Measurements from ENCODE around the gene SPEM3. TPM values are rescaled to one million over a fixed set of nuclear protein-coding genes. Genes with fewer than 3 reads are reported as not detected.

SPEM3 gene
- total and polyA plus RNA-seq, 2 of the 13 experiments (the other 11 are each of a cell fraction or from before 2014, with no cell fraction given), result not detected

DNA sequence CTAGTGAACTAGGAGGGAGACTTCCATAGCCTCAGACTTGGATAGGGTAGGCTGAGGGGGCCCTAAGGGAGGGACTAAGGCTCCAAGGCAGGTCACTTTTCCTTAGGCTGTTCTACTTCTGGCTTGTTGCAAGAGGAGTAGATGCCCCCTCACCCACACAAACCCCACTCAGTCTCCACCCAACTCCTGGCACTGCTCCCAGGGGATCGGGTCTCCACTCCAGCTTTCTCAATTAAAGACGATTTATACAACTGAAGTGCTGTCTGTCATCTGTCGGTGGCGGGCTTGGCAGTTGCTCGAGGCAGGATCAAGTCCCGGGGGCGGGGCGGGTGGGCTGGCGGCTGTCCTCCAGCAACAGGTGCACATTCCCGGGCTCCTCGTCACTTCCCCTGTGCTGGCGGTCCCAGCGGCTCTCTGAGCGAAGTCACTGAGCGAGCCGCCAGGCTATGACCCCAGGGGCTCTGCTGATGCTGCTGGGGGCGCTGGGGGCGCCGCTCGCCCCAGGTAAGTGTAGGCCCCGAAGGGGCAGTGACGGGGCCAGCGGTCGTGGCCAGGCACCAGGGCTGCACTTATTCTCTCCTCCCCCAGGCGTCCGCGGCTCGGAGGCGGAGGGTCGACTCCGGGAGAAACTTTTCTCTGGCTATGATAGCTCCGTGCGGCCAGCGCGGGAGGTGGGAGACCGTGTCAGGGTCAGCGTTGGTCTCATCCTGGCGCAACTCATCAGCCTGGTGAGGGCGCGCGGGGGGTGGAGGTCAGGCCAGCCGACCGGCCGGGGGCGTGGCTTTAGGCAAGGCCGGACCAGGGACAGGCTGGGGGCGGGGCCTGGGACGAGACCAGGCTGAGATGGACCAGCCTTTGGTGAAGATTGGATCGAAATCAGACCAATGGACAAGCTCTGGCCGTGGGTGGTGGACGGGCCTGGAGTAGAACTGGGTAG lies 16.3 kb downstream of the SPEM3 start, which contains the start of gene CHRNB1 (continued):
- TF ChIP-seq HHEX (CRISPR knock-in tag; IDR thresholded peaks at IDR 0.05), result no peak
- no peak for TF ChIP-seq ZNF616 (CRISPR knock-in tag; IDR thresholded peaks at IDR 0.05; ENCODE audit: low read depth)
- TF ChIP-seq ZFP62 (CRISPR knock-in tag; IDR thresholded peaks at IDR 0.05), result no peak
- peak; percentile 78 for TF ChIP-seq KDM2A (CRISPR knock-in tag; IDR thresholded peaks at IDR 0.05; ENCODE audit: borderline replicate concordance, low read depth)
- no peak for TF ChIP-seq MAFF (IDR thresholded peaks at IDR 0.05; ENCODE audit: low read depth, low read length)
- TF ChIP-seq HOXD1 (CRISPR knock-in tag; IDR thresholded peaks at IDR 0.05), result no peak
- peak; percentile 43; the same call in 1 of the 2 replicates for TF ChIP-seq SP5 (CRISPR knock-in tag; IDR thresholded peaks at IDR 0.05; ENCODE audit: borderline replicate concordance, low read depth)
- no peak for TF ChIP-seq YEATS4 (CRISPR knock-in tag; IDR thresholded peaks at IDR 0.05; ENCODE audit: borderline replicate concordance)
- TF ChIP-seq, protein P1, sequence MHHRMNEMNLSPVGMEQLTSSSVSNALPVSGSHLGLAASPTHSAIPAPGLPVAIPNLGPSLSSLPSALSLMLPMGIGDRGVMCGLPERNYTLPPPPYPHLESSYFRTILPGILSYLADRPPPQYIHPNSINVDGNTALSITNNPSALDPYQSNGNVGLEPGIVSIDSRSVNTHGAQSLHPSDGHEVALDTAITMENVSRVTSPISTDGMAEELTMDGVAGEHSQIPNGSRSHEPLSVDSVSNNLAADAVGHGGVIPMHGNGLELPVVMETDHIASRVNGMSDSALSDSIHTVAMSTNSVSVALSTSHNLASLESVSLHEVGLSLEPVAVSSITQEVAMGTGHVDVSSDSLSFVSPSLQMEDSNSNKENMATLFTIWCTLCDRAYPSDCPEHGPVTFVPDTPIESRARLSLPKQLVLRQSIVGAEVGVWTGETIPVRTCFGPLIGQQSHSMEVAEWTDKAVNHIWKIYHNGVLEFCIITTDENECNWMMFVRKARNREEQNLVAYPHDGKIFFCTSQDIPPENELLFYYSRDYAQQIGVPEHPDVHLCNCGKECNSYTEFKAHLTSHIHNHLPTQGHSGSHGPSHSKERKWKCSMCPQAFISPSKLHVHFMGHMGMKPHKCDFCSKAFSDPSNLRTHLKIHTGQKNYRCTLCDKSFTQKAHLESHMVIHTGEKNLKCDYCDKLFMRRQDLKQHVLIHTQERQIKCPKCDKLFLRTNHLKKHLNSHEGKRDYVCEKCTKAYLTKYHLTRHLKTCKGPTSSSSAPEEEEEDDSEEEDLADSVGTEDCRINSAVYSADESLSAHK (CRISPR knock-in tag; IDR thresholded peaks at IDR 0.05; ENCODE audit: borderline replicate concordance), result no peak
- TF ChIP-seq CREBL2 (CRISPR knock-in tag; IDR thresholded peaks at IDR 0.05; ENCODE audit: borderline replicate concordance), result no peak
- no peak for TF ChIP-seq ZNF569 (CRISPR knock-in tag; IDR thresholded peaks at IDR 0.05; ENCODE audit: borderline replicate concordance)
- no peak for TF ChIP-seq ZBTB8A (CRISPR knock-in tag; IDR thresholded peaks at IDR 0.05; ENCODE audit: borderline replicate concordance, low read depth)
- TF ChIP-seq SMYD3 (CRISPR knock-in tag; IDR thresholded peaks at IDR 0.05), result no peak
- no peak for TF ChIP-seq ZNF234 (CRISPR knock-in tag; conservative IDR thresholded peaks at IDR 0.05)
- no peak for TF ChIP-seq TARDBP (CRISPR knock-in tag; IDR thresholded peaks at IDR 0.05)
- TF ChIP-seq ZNF17 (CRISPR knock-in tag; IDR thresholded peaks at IDR 0.05), result no peak
- TF ChIP-seq ZNF253 (CRISPR knock-in tag; IDR thresholded peaks at IDR 0.05; ENCODE audit: borderline replicate concordance), result no peak
- no peak for TF ChIP-seq CEBPZ (IDR thresholded peaks at IDR 0.05; ENCODE audit: low read length)
- peak; percentile 58; the same call in 1 of the 2 replicates for TF ChIP-seq ZNF776 (CRISPR knock-in tag; IDR thresholded peaks at IDR 0.05)
- TF ChIP-seq ZBTB42 (CRISPR knock-in tag; IDR thresholded peaks at IDR 0.05), result no peak

All from HepG2 (cell line).